HG03064 (cell line): Measurements from ENCODE around the gene ARHGAP1.

Experiments
- ATAC-seq: cut with Tn5 transposase; IDR thresholded peaks from one replicate; pipeline ENCODE4 v1.9.1; 2021; ENCODE audit warnings: low read depth; ENCODE audit not compliant: unreplicated experiment

The ARHGAP1 gene

DNA sequence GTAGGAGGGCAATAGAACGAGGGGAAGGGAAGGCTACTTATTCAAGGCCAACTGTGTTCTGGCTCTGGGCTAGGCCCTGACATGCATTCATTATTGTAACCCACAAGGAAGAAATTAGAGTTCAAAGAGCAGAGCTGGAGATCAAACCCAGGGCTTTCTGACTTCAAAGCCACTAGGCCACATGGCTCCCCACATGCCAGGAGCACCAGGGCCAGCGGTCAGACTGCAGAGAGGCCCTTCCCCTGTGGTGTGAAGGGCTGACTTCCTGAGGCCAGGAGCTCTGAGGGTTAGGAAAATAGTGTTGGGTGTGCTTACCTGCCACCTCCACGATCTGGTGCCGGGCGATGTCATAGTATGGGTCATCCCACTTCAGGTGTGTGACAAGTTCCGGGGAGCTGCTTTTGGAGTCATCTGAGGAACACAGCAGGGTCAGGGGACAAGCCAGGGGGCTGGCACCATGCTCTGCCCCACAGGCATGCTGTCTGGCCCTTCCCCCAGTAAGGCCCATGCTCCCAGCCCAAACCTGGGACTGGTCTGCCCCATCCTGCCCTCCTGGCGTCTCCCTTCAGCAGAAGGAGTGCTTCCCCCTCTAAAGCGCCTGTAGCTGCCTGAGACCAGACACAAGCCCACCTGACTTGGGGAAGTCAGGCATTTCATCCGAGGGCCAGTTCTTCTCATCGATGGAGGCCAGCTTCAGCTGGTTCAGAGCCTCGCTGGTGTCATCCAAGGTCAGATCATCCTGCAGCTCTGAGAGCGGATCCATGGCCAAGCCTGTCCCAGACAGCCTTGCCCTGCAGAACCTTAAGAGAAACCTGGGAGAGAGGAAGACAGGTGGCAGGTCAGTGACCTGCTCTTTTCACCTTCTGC, 4.8 kb downstream of the ARHGAP1 start:
- ATAC-seq, result no peak

DNA sequence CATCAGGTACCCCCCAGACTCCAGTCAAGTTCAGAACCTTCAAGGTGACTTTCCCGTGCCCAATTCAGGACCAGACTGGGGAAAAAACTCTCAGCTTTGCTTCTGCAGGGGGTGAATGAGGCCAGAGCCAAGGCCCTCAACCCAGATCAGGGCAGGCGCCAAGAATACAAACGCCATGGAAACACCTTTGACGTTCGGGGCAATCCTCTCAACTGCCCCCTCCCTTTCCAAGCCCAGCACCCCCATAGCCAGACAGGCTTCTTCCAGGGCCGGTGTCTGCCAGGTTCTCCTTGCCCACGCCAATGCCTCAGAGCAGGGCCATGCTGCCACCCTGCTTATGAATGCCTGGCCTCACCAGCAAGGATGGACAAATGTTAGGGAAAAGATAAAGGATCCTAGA, 5.8 kb downstream of the ARHGAP1 start:
- ATAC-seq, result no peak

DNA sequence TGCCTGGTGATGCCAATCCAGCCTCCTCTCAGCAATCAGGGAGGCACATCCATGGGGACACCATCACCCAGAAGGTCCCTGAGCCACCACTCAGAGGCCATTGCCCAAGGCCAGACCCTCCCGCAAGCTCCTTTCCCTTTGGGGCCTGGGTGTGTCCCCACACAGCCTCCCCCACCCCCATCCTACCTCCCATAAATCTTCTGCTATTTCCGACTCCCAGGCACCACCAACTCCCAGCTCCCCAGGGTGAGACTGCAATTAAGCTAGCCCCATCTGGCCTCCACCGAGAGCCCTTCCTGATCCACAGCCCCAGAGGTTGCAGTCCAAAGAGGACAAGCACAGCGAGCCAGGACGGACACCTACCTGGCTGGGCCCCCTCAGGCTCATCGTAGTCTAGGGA, 6.3 kb downstream of the ARHGAP1 start:
- ATAC-seq, result no peak

DNA sequence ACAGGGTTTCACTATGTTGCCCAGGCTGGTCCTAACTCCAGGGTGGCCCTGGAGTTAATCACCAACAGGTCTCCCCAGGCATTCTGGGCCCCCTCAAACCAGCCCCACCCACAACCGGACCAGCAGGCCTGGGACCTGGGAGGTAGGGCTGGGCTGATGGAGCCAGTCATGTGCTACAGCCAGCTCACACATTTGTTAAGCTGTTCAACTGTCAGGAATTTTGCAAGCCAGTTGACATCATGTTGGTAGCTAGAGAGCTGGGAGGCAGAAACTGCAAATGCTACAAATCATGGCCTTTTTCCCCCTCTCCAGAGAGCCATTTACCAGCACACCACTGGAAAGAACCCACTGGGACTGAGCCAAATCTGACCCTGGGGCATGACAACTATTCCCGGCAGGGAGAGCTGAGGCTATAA, 6.8 kb downstream of the ARHGAP1 start:
- no peak for ATAC-seq

DNA sequence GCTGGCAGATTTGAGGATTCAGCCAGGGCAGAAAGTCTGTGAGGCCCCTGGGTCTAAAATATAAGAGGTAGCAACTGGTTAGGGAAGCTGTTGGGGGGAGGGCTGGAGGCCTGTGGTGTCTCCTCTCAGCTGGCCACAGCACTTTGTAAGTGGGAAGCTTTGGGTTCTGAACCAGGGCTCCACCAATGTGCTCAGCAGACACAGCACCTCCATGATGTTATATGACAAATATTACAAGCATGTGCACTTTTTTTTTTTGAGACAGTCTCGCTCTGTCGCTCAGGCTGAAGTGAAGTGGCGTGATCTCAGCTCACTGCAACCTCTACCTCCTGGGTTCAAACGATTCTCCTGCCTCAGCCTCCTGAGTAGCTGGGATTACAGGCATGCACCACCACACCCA, 8.0 kb downstream of the ARHGAP1 start:
- no peak for ATAC-seq

DNA sequence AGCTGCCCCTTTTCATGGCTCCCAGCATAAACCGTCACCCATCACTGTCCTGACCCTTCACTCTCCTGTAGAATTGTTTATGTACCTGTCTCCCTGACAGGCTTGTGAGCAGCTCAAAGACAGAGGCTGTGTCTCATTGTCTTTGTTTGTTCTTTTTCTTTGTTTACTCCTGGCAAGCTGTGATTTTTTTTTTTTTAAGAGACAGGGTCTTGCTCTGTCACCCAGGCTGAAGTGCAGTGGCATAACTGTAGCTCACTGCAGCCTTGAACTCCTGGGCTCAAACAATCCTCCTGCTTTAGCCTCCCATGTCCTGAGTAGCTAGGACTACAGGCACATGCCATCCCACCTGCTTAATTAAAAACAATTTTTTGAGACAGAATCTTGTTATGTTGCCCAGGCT, 9.7 kb downstream of the ARHGAP1 start:
- no peak for ATAC-seq

DNA sequence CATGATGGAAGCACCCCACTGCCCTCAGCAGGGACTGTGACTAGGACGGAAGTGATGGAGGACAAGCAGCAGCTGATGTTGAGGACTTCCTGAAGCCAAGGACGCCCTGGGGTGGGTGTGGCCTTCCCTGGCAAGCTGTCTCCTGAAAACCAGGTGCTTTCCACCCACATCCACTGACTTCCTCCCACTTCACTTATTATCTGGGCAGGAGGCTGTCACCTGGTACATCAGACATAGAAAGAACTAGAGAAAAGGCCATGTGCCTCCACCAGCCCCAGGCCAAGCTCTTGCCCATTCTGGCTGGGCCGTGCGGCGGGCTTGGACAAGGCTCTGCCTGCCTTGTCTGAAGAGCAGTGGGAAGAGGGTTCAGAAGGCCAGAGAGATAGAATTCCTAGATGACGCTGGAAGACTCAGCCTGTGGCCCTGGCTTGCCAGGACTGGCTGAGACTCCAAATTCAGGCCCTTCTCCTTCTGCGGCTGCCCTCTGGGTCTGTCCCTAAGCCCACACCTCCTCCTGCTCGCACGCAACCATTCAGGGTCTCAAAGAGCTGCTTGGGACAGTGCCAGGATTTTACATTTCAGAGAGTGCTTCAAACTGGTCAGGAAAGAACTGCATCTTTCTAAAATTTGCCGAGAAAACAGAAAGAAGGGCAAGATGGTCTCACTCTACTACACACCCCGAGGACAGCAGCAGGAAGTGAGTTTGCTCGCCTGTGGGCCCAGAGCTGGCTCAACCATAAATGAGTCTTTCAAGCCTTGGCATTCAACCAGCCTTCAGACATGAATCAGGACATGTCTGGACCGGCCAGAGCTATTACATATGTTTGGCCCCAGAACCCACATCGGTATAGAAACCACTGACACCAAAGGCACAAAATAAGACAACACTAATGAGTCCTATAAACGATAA, 13.3 kb downstream of the ARHGAP1 start:
- no peak for ATAC-seq

DNA sequence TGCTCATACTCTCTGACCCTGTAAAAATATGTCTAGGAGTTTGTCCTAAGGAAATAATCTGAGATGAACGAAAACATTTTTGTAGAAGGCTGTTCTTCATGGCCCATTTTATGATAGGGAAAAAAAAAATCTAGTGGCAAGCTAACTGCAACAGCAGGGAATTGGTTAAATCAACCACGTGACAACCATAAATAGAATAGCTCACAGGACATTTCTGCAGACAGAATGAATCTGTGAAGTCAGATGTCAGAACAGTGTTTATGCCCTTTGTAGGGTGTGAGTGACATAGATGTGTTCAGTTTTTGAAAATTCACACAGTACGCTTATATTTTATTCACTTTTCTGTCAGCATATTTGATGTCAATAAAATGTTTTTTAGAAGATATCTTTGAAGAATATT, 16.1 kb downstream of the ARHGAP1 start:
- no peak for ATAC-seq

DNA sequence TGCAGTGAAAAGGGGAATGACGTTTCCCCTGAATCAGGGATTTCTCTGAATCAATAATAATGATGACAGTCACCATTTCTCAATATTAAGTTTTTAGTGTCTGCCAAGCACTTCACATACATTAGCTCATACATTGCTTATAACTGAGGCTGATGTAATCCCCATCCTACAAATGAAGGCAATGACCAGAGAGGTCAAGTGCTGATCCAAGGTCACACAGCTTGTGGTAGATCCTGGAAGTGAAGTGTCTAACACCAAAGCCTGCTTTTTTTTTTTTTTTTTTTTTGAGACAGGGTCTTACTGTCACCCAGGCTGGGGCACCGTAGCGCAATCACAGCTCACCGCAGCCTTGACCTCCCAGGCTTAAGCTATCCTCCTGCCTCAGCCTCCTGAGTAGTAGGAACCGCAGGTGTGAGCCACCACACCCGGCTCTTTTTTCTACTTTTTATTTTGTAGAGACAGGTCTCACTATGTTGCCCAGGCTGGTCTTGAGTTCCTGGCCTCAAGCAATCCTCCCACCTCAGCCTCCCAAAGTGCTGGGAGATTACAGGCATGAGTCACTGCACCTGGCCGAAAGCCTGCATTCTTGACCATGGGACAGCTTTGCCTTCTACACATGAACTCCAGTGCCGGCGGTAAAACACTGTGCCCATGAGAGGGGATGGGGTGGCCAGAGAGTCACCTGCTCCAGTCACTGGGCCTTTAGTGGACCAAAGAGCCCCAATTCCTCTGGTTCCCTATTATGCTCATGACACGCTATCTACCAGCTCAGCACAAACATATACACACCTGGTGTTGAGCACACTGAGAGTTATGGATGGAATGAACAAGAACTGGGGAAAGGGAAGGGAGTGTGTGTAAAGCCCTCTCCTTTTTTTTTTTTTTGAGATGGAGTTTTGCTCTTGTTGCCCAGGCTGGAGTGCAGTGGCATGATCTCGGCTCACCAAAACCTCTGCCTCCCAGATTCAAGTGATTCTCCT, 17.4 kb downstream of the ARHGAP1 start:
- ATAC-seq, result no peak

DNA sequence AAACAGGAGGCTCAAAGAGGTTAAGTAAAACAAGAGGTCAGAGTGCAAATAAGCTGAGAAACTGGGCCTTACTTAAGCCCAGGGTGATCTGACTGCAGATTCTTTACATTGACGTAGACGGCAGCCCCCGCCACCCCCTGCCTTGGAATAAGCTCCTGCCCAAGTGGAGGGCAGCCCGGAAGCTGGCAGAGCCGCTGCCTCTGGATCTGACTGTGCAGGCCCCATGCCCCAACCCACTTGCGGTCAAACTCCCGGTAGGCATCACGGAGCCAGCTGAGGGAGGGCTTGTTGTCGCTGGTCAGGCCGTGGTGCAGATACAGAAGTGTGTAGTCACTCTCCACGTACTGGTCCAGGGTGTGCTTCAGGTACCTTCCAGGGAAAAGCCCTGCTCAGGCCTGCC, 18.6 kb downstream of the ARHGAP1 start:
- ATAC-seq, result no peak

DNA sequence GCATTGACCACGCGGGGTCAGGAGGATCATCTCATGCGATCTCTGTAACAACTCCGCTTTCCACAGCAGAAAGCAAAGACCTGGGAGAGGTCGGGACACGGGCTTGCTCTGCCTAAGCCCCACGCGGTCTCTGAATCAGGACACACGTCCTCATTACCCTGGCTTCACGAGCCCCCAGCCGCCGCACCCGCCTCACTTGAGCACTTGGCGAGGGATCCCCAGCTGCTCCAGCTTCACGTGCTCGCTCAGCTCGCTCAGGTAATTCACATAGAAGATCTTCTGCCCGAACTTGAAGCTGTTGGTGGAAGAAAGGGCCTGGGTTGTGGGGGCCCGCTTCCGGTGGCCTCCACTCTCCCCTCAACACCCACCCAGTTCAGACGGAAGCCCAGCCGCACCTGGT, 19.6 kb downstream of the ARHGAP1 start:
- ATAC-seq, result no peak

DNA sequence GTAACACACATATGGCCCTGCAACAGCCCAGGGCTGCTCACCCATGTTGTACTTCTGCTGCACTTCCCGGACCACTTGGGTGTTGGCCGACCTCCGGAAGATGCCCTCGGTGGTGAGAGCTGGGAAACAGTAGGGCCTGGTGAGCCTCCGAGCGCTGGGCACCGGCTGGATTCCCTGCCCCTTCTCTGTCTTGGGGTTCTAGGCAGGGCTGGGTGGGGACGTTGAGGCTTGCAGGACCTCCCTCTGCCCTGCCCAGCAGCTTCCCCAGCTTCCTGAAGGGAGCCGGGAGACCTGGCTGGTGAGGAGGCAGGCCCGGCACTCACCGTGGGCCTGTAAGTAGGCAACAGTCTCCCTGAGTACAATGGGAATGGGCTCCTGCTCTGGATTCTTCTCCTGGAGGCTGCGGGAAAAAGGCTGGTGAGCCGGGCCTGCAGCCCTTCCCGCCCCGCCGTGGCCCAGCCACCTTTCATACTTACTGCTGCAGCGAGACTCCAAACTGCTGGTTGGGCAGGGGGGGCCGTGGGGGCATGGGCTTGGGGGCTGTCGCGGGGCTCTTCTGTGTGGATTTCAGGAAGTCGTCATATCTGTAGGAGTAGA, 20.2 kb downstream of the ARHGAP1 start:
- ATAC-seq, result no peak

DNA sequence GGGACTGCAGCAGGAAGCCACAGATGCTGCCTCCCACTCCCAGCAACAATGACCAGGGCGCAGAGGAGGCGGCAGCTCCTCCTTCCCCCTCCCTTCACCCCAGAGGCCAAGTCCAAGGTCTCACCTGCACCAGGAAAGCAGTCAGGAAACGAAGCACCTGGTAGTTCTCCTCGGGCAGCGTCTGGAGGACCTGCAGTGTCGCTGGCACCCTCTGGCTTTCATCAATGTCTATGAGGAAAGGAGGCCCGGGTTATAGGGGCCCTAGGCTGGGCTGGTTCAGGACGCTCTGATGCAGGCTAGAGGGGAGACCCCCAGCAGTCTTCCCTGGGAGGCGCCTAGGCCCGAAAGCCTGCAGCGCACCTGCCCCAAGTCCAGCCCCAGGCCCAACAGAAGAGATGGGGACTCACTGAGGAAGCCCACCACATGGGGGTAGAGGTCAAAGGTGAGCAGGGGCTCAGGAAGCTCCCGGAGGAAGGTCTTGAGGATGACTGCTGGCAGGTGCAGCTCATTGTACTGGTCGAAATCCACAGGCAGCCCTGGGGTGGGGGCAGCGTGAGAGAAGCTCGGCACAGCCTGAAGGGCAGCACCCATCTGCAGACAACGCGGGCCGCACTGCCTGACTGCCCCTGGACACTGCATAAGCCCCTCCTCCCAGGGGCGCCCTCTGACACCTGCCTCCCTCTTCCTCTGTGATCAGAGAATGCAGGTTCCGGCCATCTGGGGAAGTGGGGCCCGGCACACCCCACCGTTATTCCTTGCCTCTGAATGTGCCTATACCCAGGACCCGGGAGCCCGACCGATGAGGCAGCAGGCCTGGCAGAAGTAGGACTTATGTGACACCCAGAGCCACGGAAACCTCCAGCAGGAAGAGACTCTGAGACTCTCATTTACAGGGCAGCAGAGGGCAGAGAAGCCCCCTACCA, 20.9 kb downstream of the ARHGAP1 start:
- no peak for ATAC-seq

DNA sequence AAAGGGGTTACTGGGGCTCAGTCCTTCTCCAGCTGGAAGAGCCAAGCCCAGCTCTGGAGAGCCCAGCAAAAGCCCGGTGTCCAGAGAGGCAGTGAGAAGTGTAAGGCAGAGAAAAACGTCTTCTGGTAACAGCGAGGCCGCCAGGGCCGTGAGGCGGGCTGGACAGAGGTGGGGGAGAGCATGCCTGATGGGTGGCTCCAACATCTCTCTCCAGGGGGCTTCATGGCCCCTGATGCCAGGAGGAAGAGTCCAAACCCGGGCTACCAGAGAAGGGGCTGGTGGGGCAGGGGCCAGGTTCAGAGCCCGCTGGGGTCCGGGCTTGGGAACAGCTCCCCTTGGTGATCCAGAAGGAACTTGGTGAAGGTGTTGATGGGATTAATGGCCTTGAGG, 21.7 kb downstream of the ARHGAP1 start:
- ATAC-seq, result no peak

DNA sequence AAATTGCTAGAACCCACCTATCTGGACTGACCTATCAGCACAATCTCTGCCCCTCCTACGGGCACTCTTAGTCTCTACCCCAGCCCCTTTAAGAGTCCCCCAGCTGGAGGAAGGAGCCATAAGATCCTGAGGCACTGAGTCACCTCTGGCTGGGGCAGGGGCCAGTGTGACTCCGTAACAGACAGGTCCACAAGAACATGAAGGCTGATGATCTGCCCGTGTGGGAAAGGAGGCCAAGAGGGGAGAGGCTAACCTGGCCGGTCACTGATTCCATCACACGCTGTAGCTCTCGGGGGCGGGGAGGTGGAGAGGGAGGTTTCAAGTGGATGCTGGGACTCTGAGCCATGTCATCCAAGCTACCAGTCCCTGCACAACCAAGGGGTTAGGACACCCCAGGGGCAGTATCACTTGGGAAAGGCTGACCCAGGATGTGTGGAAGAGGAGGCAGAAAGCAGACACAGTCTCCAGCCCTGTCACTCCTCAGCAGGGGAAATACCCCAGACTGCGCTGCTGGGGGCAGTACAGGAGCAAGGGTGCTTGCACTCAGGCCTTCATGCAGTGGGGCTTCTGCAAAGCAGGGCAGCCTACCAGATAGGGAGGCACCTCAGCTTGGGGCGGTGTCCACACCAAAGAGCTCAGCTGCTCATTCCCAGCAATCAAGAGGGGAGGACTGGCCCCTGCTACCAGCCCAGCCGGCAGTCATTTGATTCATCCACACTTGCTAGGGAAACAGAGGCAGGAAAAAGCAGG, 22.3 kb downstream of the ARHGAP1 start:
- no peak for ATAC-seq

DNA sequence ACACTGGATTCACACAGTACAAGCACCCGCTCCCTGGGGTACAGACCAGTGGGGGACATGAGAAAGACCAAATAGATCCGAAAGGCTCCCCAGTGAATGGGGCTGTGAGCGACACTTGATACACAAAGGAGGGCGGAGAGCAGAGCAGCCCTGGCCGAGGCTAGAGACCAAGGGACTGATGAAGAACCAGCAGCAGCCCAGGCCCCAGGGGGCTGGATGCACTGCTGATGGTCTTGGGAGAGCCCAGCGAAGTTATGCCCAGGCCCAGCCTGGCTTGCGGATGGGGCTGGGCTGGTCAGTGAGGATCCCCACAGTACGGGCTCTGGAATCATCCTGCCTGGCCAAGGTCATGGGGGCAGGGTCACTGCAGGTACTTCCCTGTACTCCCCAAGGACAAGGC, 23.2 kb downstream of the ARHGAP1 start:
- no peak for ATAC-seq

DNA sequence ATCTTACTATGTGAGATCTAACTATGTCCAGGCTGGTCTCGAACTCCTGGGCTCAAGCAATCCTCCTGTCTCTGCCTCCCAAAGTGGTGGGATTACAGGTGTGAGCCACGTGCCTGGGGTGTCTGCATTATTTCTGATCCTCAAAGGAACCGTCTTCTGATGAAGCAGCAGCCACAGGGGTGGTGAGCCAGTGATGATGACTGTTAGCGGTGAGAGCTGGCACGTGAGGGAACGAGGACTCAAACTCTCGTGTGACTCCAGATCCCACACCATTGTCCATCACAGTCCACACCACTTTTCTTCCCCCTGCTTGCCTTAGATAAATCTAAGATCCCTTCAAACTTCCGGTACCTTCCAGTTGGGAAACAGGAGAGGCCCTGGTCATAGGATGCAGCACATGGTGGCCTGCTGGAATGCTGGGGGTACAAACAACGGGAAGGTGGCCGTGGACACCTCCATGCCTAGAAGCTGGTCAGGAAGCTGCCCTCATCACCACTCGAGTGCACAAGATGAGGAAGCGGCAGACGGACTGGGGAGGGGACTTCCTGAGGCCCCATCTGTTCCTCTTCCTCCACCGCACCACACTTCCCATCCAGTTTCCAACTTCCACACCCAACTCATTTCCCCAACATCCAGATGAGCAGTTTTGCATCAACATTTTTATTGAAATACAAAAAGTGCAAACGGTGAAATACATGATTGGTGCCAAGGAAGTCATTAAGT, 23.8 kb downstream of the ARHGAP1 start:
- no peak for ATAC-seq

DNA sequence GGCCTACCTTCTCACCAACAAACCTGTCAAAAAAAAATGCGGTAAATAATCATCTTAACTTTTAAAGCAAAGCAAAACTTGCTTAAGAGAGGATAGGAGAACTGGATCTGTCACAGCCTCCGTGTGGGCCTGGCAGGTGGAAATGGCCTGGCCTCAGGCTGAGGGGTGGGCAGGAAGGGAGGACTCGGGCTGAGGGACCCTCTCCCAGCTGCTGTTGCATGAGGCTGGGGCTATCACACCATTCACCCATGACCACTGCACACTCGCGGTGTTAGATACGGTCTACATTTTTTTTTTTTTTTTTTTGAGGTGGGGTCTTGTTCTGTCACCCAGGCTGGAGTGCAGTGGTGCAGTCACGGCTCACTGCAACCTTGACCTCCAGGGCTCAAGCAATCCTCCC, 24.5 kb downstream of the ARHGAP1 start:
- ATAC-seq, result no peak
